Loucy (cell line): Measurements from ENCODE around the gene PDE4C.

ENCODE experiments used
- H2AFZ ChIP-seq: fragments of 200-600 bp; sonication (generic); 2 replicates; pipeline ENCODE4 v1.6.0; 2016; ENCODE audit warnings: antibody characterized with exemption, mild to moderate bottlenecking, low read length, moderate library complexity
- H3F3A ChIP-seq: fragments of 200-600 bp; 2 replicates; pipeline ENCODE4 v1.6.0; 2016; ENCODE audit warnings: antibody characterized with exemption, low read depth, mild to moderate bottlenecking
- H3K27me3 ChIP-seq: fragments of 200-600 bp; sonication (generic); 2 replicates; pipeline ENCODE4 v1.6.1; 2014; ENCODE audit warnings: low read length, mild to moderate bottlenecking; ENCODE audit not compliant: insufficient read depth, poor library complexity, severe bottlenecking
- H3K36me3 ChIP-seq: fragments of 200-600 bp; sonication (generic); 2 replicates; pipeline ENCODE4 v1.6.1; 2016; ENCODE audit warnings: low read length; ENCODE audit not compliant: insufficient read depth
- H3K4me1 ChIP-seq: fragments of 200-600 bp; sonication (generic); 2 replicates; pipeline ENCODE4 v1.5.1; 2014; ENCODE audit warnings: low read length, mild to moderate bottlenecking; ENCODE audit not compliant: insufficient read depth, poor library complexity, severe bottlenecking
- H3K4me2 ChIP-seq: fragments of 200-600 bp; sonication (generic); 2 replicates; pipeline ENCODE4 v1.6.0; 2014; ENCODE audit warnings: antibody characterized with exemption, low read length, low read depth, mild to moderate bottlenecking; ENCODE audit not compliant: poor library complexity, severe bottlenecking
- H3K4me3 ChIP-seq: fragments of 200-600 bp; sonication (generic); 2 replicates; pipeline ENCODE4 v1.5.1; 2014; ENCODE audit warnings: low read length, mild to moderate bottlenecking, mixed read lengths; ENCODE audit not compliant: poor library complexity, severe bottlenecking
- H3K79me2 ChIP-seq: fragments of 200-600 bp; sonication (generic); 2 replicates; pipeline ENCODE4 v1.6.1; 2014; ENCODE audit warnings: low read length; ENCODE audit not compliant: insufficient read depth
- H3K9ac ChIP-seq: fragments of 200-600 bp; sonication (generic); 2 replicates; pipeline ENCODE4 v1.6.0; 2014; ENCODE audit warnings: mild to moderate bottlenecking, low read depth, low read length, moderate library complexity; ENCODE audit not compliant: poor library complexity, severe bottlenecking
- H3K9me2 ChIP-seq: fragments of 200-600 bp; sonication (generic); replicated peaks from 2 replicates; pipeline ENCODE4 v1.6.1; 2016; ENCODE audit warnings: low read depth, low read length, mixed read lengths
- H3K9me3 ChIP-seq: fragments of 200-600 bp; sonication (generic); 2 replicates; pipeline ENCODE4 v1.6.1; 2014; ENCODE audit warnings: mild to moderate bottlenecking, antibody characterized with exemption, low read length, low read depth; ENCODE audit not compliant: insufficient read depth
- H4K20me1 ChIP-seq: fragments of 200-600 bp; sonication (generic); 2 replicates; pipeline ENCODE4 v1.6.0; 2014; ENCODE audit warnings: antibody characterized with exemption, low read length, mild to moderate bottlenecking; ENCODE audit not compliant: insufficient read depth, poor library complexity, severe bottlenecking
- EZH2phosphoT487 ChIP-seq: fragments of 200-600 bp; IDR thresholded peaks from 2 replicates; pipeline ENCODE4 v1.6.1; 2018; ENCODE audit warnings: antibody characterized with exemption, mild to moderate bottlenecking, moderate library complexity, borderline replicate concordance
- TF ChIP-seq, protein P1 (sequence below): fragments of 200-600 bp; sonication (generic); conservative IDR thresholded peaks from 2 replicates; pipeline ENCODE4 v1.5.1; 2014; ENCODE audit warnings: mild to moderate bottlenecking, antibody characterized with exemption, low read length

Gene PDE4C

DNA sequence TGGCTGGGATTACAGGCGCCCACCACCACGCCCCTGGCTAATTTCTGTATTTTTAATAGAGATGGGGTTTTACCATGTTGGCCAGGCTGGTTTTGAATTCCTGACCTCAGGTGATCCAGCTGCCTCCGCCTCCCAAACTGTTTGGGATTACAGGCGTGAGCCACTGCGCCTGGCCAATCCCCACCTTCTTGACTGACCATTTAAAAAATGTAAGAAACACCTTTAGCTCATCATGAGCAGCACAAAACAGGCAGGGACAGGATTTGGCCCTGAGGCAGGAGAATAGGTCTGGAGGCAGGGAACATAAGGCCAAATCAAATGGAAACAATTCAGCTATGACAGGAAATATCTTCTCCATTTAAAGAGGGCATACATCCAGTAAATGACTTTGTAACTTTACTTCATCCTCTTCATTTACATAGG, 34.6 kb downstream of the PDE4C start:
- no peak overlapping the region for H2AFZ ChIP-seq
- peaks cover 7% of the 10 kb centered on the region for H4K20me1 ChIP-seq
- H3K4me2 ChIP-seq = peak overlapping the region; percentile 93
- TF ChIP-seq EZH2phosphoT487 = no peak
- TF ChIP-seq, protein P1, sequence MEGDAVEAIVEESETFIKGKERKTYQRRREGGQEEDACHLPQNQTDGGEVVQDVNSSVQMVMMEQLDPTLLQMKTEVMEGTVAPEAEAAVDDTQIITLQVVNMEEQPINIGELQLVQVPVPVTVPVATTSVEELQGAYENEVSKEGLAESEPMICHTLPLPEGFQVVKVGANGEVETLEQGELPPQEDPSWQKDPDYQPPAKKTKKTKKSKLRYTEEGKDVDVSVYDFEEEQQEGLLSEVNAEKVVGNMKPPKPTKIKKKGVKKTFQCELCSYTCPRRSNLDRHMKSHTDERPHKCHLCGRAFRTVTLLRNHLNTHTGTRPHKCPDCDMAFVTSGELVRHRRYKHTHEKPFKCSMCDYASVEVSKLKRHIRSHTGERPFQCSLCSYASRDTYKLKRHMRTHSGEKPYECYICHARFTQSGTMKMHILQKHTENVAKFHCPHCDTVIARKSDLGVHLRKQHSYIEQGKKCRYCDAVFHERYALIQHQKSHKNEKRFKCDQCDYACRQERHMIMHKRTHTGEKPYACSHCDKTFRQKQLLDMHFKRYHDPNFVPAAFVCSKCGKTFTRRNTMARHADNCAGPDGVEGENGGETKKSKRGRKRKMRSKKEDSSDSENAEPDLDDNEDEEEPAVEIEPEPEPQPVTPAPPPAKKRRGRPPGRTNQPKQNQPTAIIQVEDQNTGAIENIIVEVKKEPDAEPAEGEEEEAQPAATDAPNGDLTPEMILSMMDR = no peak
- no peaks in the 10 kb centered on the region for H3K9me2 ChIP-seq
- peak overlapping the region; percentile 67 for H3K9ac ChIP-seq
- peaks cover 2% of the 10 kb centered on the region; the same call in 1 of the 2 replicates for H3K36me3 ChIP-seq
- H3F3A ChIP-seq = 0 out of 2 replicates have a peak, but pooled peaks cover 7% of the 10 kb centered on the region
- no peaks in the 10 kb centered on the region for H3K27me3 ChIP-seq
- H3K4me3 ChIP-seq = peak overlapping the region; percentile 76
- peaks cover 12% of the 10 kb centered on the region for H3K79me2 ChIP-seq
- peaks cover 17% of the 10 kb centered on the region for H3K4me1 ChIP-seq
- H3K9me3 ChIP-seq = no peaks in the 10 kb centered on the region

DNA sequence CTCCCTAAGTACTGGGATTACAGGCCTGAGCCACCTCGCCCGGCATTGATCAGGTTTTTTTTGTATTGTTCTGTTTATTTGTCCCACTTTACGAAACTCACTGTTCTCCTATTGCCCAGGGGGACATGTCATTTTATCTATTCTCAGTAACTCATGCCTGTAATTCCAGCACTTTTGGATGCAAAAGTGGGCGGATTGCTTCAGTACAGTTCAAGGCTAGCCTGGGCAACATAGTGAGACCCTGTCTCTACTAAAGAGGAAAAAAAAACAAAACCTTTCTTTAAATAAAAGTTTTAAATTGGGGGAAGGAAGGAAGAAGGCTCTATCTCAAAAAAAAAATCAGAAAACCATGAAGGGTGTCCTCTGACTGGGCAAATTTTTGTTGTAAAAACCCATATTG, 36.0 kb downstream of the PDE4C start:
- Histone ChIP-seq H3K9ac (no peak overlapping the region), H3K27me3 (no peaks in the 10 kb centered on the region), H3K79me2 (peaks cover 12% of the 10 kb centered on the region), H3F3A (0 out of 2 replicates have a peak, but pooled peaks cover 7% of the 10 kb centered on the region), H4K20me1 (peaks cover 7% of the 10 kb centered on the region), H2AFZ (no peak overlapping the region), H3K9me2 (no peaks in the 10 kb centered on the region), H3K9me3 (no peaks in the 10 kb centered on the region), H3K36me3 (no peaks in the 10 kb centered on the region), H3K4me2 (no peak overlapping the region), H3K4me1 (peaks cover 17% of the 10 kb centered on the region), H3K4me3 (no peak overlapping the region)
- no peak for TF ChIP-seq EZH2phosphoT487
- TF ChIP-seq, protein P1 = no peak

DNA sequence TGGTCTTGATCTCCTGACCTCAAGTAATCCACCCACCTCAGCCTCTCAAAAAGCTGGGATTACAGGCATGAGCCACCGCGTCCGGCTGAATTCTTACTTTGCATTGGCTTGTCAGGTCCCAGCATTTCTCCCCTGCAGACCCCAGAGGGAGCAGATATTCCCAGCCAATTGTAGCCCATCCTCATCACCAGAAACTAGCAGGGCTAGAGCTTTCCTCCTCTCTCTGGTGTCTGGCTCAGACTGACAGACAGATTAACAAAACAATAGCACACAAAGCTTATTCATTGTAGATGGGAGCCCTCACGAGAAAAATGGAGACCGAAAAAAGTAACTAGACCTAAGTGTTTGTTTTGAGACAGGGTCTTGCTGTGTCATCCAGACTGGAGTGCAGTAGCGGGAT, 40.7 kb downstream of the PDE4C start:
- Histone ChIP-seq H3K4me1 (no peaks in the 10 kb centered on the region), H3K9ac (no peak overlapping the region), H3F3A (no peaks in the 10 kb centered on the region), H4K20me1 (no peaks in the 10 kb centered on the region), H3K36me3 (no peaks in the 10 kb centered on the region), H3K27me3 (no peaks in the 10 kb centered on the region), H3K9me2 (no peaks in the 10 kb centered on the region), H3K79me2 (no peaks in the 10 kb centered on the region), H3K9me3 (no peaks in the 10 kb centered on the region), H2AFZ (no peak overlapping the region), H3K4me2 (no peak overlapping the region), H3K4me3 (no peak overlapping the region)
- TF ChIP-seq, protein P1 = no peak
- TF ChIP-seq EZH2phosphoT487 = no peak
